A549 (cell line): ENCODE measurements around the gene DSCAML1. TPM values are rescaled to one million over a fixed set of nuclear protein-coding genes. Genes with fewer than 3 reads are reported as not detected.

ENCODE experiments used
- ATAC-seq, 2 experiments: fragments of 200-7000 bp in 1 of 2; fragments of >200 bp in 1 of 2; cut with Nextera tagmentation in 1 of 2; cut with Tn5 transposase in 1 of 2; 3 replicates each; pipeline versions ENCODE4 v1.8.0 to v1.9.1; 2018 to 2020; ENCODE audit warnings: mild to moderate bottlenecking in 1 of 2, moderate library complexity in 1 of 2
- CTCF ChIA-PET: fragments of 300-600 bp; sonication (Branson Sonifier 250); formaldehyde crosslinking; extraction: SDS; loops from one replicate; lab custom pipeline; 2021; ENCODE audit warnings: antibody characterized with exemption, inconsistent platforms; lab: Yijun Ruan, JAX
- POLR2A ChIA-PET: fragments of 350-600 bp; formaldehyde crosslinking; extraction: SDS; loops from one replicate; lab custom pipeline; 2021; ENCODE audit warnings: antibody characterized with exemption, inconsistent platforms; lab: Yijun Ruan, JAX
- DNase-seq, 2 experiments: peaks; one replicate each; pipeline versions ENCODE4 v3.0.0 to v3.0.0-alpha.2; 2011 to 2016; ENCODE audit warnings: low read depth in 1 of 2, low spot score in 1 of 2
- FAIRE-seq: peaks from 2 replicates; lab custom pipeline; 2011; peaks lifted over from hg19 to GRCh38; lab: Jason Lieb, UNC
- H3K27ac ChIP-seq, 2 experiments: fragments of >200 bp; sonication (Bioruptor Twin); formaldehyde crosslinking; 3 replicates each; pipeline ENCODE4 v1.5.1; 2016 to 2017
- H3K4me1 ChIP-seq: fragments of >200 bp; sonication (Bioruptor Twin); formaldehyde crosslinking; 3 replicates; pipeline ENCODE4 v1.6.1; 2016
- H3K4me2 ChIP-seq: fragments of >200 bp; sonication (Bioruptor Twin); formaldehyde crosslinking; 3 replicates; pipeline ENCODE4 v1.6.1; 2016
- H3K4me3 ChIP-seq: fragments of >200 bp; sonication (Bioruptor Twin); formaldehyde crosslinking; 3 replicates; pipeline ENCODE4 v1.5.1; 2016
- H3K9me3 ChIP-seq: fragments of >200 bp; sonication (Bioruptor Twin); formaldehyde crosslinking; 3 replicates; pipeline ENCODE4 v1.6.1; 2016
- CBX8 ChIP-seq: fragments of 200-600 bp; sonication (generic); IDR thresholded peaks from 2 replicates; pipeline ENCODE4 v1.6.1; 2016
- CHD2 ChIP-seq: fragments of 150-350 bp; IDR thresholded peaks from 2 replicates; pipeline ENCODE4 v1.6.1; 2014; ENCODE audit warnings: low read length; ENCODE audit not compliant: partially characterized antibody
- CHD4 ChIP-seq: fragments of 200-600 bp; sonication (generic); IDR thresholded peaks from 2 replicates; pipeline ENCODE4 v1.6.1; 2016; ENCODE audit warnings: antibody characterized with exemption, mild to moderate bottlenecking, borderline replicate concordance
- EHMT2 ChIP-seq: fragments of 200-600 bp; sonication (generic); IDR thresholded peaks from 2 replicates; pipeline ENCODE4 v1.6.1; 2016; ENCODE audit warnings: antibody characterized with exemption, low read depth, mild to moderate bottlenecking, moderate library complexity
- EP300 ChIP-seq, 2 experiments: fragments of >200 bp; sonication (Bioruptor Twin); formaldehyde crosslinking; IDR thresholded peaks; 2 replicates in 1 of 2; 3 replicates in 1 of 2; pipeline ENCODE4 v1.6.1; 2016 to 2017
- FOSB ChIP-seq: fragments of 250-450 bp; sonication (Bioruptor Pico); IDR thresholded peaks from 2 replicates; pipeline ENCODE4 v1.5.0; 2020; ENCODE audit warnings: mild to moderate bottlenecking, moderate library complexity
- FOSL2 ChIP-seq, 2 experiments: fragments of 450-650 bp in 1 of 2; fragments of >200 bp in 1 of 2; sonication (Bioruptor Twin) in 1 of 2; formaldehyde crosslinking; IDR thresholded peaks; 2 replicates each; pipeline versions ENCODE4 v1.5.0 to v1.6.1; 2016 to 2020; ENCODE audit warnings: mild to moderate bottlenecking in 1 of 2, moderate library complexity in 1 of 2
- HDAC2 ChIP-seq: fragments of 200-600 bp; sonication (generic); IDR thresholded peaks from 2 replicates; pipeline ENCODE4 v1.6.1; 2016
- HEYL ChIP-seq: fragments of 250-450 bp; sonication (Bioruptor Pico); IDR thresholded peaks from 2 replicates; pipeline ENCODE4 v1.8.0; 2021; ENCODE audit warnings: mild to moderate bottlenecking, moderate library complexity
- HOXB13 ChIP-seq: fragments of 250-450 bp; sonication (Bioruptor Pico); IDR thresholded peaks from 2 replicates; pipeline ENCODE4 v1.5.0; 2020; ENCODE audit warnings: low read depth, mild to moderate bottlenecking, moderate library complexity
- KDM1A ChIP-seq: fragments of 200-600 bp; sonication (generic); IDR thresholded peaks from 2 replicates; pipeline ENCODE4 v1.6.1; 2016; ENCODE audit warnings: low read depth, mild to moderate bottlenecking
- MAFK ChIP-seq: fragments of 450-650 bp; IDR thresholded peaks from 2 replicates; pipeline ENCODE4 v1.6.1; 2014; ENCODE audit not compliant: partially characterized antibody
- MAZ ChIP-seq: fragments of 150-350 bp; IDR thresholded peaks from 2 replicates; pipeline ENCODE4 v1.6.1; 2014; ENCODE audit warnings: antibody characterized with exemption, low read depth, low read length, borderline replicate concordance
- MYC ChIP-seq: IDR thresholded peaks from 2 replicates; pipeline ENCODE4 v1.6.1; 2012; ENCODE audit warnings: mild to moderate bottlenecking, inconsistent platforms, low read length, improper control_type of control experiment, borderline replicate concordance
- NPAS2 ChIP-seq: fragments of 250-450 bp; sonication (Bioruptor Pico); IDR thresholded peaks from 2 replicates; pipeline ENCODE4 v1.8.0; 2022; ENCODE audit warnings: mild to moderate bottlenecking, moderate library complexity, borderline replicate concordance
- RAD21 ChIP-seq, 2 experiments: fragments of >200 bp in 1 of 2; sonication (Bioruptor Twin) in 1 of 2; formaldehyde crosslinking in 1 of 2; IDR thresholded peaks in 1 of 2; conservative IDR thresholded peaks in 1 of 2; 2 replicates in 1 of 2; 3 replicates in 1 of 2; pipeline ENCODE4 v1.6.1; 2012 to 2018; ENCODE audit warnings: inconsistent platforms in 1 of 2
- RCOR1 ChIP-seq: fragments of 150-350 bp; IDR thresholded peaks from 2 replicates; pipeline ENCODE4 v1.6.1; 2014; ENCODE audit warnings: antibody characterized with exemption, low read length, low read depth
- RFX5 ChIP-seq: fragments of 450-650 bp; IDR thresholded peaks from 2 replicates; pipeline ENCODE4 v1.7.1; 2014; ENCODE audit warnings: antibody characterized with exemption, mild to moderate bottlenecking, moderate library complexity
- RNF2 ChIP-seq: fragments of 200-600 bp; sonication (generic); IDR thresholded peaks from 2 replicates; pipeline ENCODE4 v1.6.1; 2016; ENCODE audit warnings: low read depth, mild to moderate bottlenecking, antibody characterized with exemption, moderate library complexity, borderline replicate concordance
- TFCP2L1 ChIP-seq: fragments of 250-450 bp; sonication (Bioruptor Pico); IDR thresholded peaks from 2 replicates; pipeline ENCODE4 v1.5.0; 2021; ENCODE audit warnings: mild to moderate bottlenecking
- TP53 ChIP-seq: fragments of 250-450 bp; sonication (Bioruptor Pico); IDR thresholded peaks from 2 replicates; pipeline ENCODE4 v1.5.0; 2021; ENCODE audit warnings: mild to moderate bottlenecking, moderate library complexity
- ZC3H11A ChIP-seq: fragments of 450-650 bp; IDR thresholded peaks from 2 replicates; pipeline ENCODE4 v1.6.1; 2014; ENCODE audit warnings: antibody characterized with exemption, mild to moderate bottlenecking
- ZSCAN20 ChIP-seq: fragments of 250-450 bp; sonication (Bioruptor Pico); IDR thresholded peaks from 2 replicates; pipeline ENCODE4 v1.8.0; 2022; ENCODE audit warnings: mild to moderate bottlenecking, moderate library complexity
- WGBS: methylation state at CpG from one replicate; pipeline ENCODE4 v1.1.6; 2017; ENCODE audit errors: missing lambda C conversion rate; 5-methylcytosine and 5-hydroxymethylcytosine counted together
- polyA plus RNA-seq, 4 experiments: library from polyadenylated mRNA; depleted of rRNA in 3 of 4; stranded (reverse); fragments of >200 nt; fragmentation: RNase III in 1 of 4; extraction: RNeasy Plus Mini Kit Qiagen cat#74134 plus additional on column Dnase treatment in 1 of 4; gene quantifications; 2 replicates in 3 of 4; 3 replicates in 1 of 4; pipeline ENCODE4 v1.2.3, GENCODE V29; 2011 to 2017
- TF ChIP-seq, protein P1 (sequence below): fragments of >200 bp; sonication (Bioruptor Twin); formaldehyde crosslinking; IDR thresholded peaks from 3 replicates; pipeline ENCODE4 v1.6.1; 2016
- TF ChIP-seq, protein P2 (sequence below): fragments of 250-450 bp; sonication (Bioruptor Pico); IDR thresholded peaks from 2 replicates; pipeline ENCODE4 v1.5.0; 2020; ENCODE audit warnings: low read depth, mild to moderate bottlenecking, moderate library complexity
- TF ChIP-seq, protein P3 (sequence below): IDR thresholded peaks from 2 replicates; pipeline ENCODE4 v1.6.1; 2012
- TF ChIP-seq, protein P4 (sequence below): fragments of 250-450 bp; sonication (Bioruptor Pico); IDR thresholded peaks from 2 replicates; pipeline ENCODE4 v1.5.0; 2021; ENCODE audit warnings: mild to moderate bottlenecking, moderate library complexity, borderline replicate concordance
- TF ChIP-seq, protein P5 (sequence below): IDR thresholded peaks from 2 replicates; pipeline ENCODE4 v1.6.1; 2012

DSCAML1 gene
- polyA plus RNA-seq, 2 of the 4 experiments (the other 2 are of a cell fraction): 0.12 to 0.31 TPM

DNA sequence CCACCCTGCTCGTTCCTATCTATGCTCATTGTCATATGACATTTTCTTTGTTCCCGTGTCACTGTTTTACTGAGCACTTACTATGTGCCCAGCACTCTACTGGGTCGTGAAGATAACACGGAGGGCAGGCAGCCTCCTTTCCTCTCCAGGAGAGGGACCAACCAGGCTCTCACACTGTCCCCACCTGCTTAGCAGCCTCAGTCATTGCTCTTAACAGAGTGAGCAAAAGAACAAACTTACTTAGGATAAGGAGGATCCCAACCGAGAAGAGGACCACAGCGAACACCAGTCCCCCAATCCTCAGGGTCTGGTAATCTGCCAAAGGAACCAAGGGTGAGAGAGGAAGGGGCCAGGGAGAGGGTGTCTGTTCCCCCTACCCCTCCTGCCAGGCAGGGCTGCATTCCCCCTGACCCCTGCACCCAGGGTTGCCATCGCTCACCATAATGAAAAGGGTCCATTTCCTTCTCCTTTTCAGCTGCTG lies 44.6 kb upstream of the DSCAML1 start:
- TF ChIP-seq TFCP2L1 (no peak), RNF2 (no peak), CHD2 (no peak), ZC3H11A (no peak), FOSL2 (IDR thresholded peaks at IDR 0.05) (no peak), FOSL2 (CRISPR knock-in tag; IDR thresholded peaks at IDR 0.05) (no peak), MAZ (no peak), FOSB (no peak), RFX5 (no peak), CHD4 (no peak), HEYL (CRISPR knock-in tag) (no peak), ZSCAN20 (CRISPR knock-in tag) (no peak), MYC (no peak), RCOR1 (no peak)
- TF ChIP-seq, protein P1, sequence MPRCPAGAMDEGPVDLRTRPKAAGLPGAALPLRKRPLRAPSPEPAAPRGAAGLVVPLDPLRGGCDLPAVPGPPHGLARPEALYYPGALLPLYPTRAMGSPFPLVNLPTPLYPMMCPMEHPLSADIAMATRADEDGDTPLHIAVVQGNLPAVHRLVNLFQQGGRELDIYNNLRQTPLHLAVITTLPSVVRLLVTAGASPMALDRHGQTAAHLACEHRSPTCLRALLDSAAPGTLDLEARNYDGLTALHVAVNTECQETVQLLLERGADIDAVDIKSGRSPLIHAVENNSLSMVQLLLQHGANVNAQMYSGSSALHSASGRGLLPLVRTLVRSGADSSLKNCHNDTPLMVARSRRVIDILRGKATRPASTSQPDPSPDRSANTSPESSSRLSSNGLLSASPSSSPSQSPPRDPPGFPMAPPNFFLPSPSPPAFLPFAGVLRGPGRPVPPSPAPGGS: no peak
- Histone ChIP-seq H3K4me3 (no peak overlapping the region), H3K27ac (no peak overlapping the region), H3K4me1 (no peaks in the 10 kb centered on the region), H3K4me2 (no peak overlapping the region), H3K9me3 (no peaks in the 10 kb centered on the region)
- CTCF ChIA-PET: interaction anchor here (1.1 to 7.8 kb wide), 4 partner anchors 33 to 357 kb away, joined by 3 to 192 read pairs (median 24); no protein-coding TSS in a partner anchor
- 74% methylated on average over 7 of the region's 7 CpGs for WGBS
- DNase-seq (no peak), FAIRE-seq (no peak), ATAC-seq (no peak)
- POLR2A ChIA-PET: no interaction called here

DNA sequence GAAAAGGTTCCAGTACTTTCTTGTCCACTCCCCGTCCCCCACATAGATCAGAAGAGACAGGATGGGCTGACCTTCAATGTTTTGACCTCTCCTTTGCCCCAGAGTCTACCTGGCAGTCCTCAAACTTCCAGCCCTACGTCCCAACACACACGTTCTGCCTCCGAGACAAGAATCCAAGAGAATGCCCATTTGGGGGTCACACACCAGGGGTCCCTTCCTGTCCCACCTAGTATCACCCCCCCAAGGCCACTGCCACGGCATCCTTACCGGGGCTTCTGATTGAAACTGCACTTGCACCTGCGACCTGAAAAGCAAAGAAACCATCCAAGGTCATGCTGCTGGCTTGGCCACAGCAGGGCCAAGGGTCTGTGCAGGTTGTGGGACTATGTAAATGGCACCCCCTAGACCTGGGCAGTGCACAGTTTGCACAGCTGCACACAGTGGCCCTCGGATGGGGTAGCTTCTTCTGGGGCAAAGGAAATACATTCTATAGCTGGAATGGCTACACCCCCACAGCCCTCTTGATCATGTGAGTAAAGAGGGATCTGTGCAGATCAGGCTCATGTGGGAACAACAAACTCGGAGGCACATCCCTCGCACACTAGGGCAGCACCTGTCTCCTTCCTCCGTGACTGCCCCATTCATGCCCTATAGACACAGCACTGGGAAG lies 44.0 kb upstream of the DSCAML1 start:
- DNase-seq (no peak), FAIRE-seq (no peak), ATAC-seq (no peak)
- POLR2A ChIA-PET: no interaction called here
- H3K9me3 ChIP-seq: no peaks in the 10 kb centered on the region
- no peak overlapping the region for H3K4me3 ChIP-seq
- 53% methylated on average over 6 of the region's 11 CpGs for WGBS
- CTCF ChIA-PET: interaction anchor here (1.0 to 7.8 kb wide), 5 partner anchors 18 to 213 kb away, joined by 3 to 192 read pairs (median 4); no protein-coding TSS in a partner anchor
- H3K4me2 ChIP-seq: no peak overlapping the region
- TF ChIP-seq NPAS2 (CRISPR knock-in tag) (no peak), EP300 (IDR thresholded peaks at IDR 0.05) (no peak), HDAC2 (no peak), FOSL2 (IDR thresholded peaks at IDR 0.05) (no peak), FOSL2 (CRISPR knock-in tag; IDR thresholded peaks at IDR 0.05) (no peak), CHD4 (no peak), HOXB13 (CRISPR knock-in tag) (no peak), MYC (no peak), MAFK (no peak), EHMT2 (no peak), RCOR1 (no peak), CBX8 (no peak), TP53 (CRISPR knock-in tag) (no peak), RAD21 (conservative IDR thresholded peaks at IDR 0.05 in 1 of 2, IDR thresholded peaks at IDR 0.05 in 1 of 2) (no peak), KDM1A (no peak), FOSB (no peak)
- TF ChIP-seq, protein P2, sequence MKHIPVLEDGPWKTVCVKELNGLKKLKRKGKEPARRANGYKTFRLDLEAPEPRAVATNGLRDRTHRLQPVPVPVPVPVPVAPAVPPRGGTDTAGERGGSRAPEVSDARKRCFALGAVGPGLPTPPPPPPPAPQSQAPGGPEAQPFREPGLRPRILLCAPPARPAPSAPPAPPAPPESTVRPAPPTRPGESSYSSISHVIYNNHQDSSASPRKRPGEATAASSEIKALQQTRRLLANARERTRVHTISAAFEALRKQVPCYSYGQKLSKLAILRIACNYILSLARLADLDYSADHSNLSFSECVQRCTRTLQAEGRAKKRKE (CRISPR knock-in tag): no peak
- TF ChIP-seq, protein P3, sequence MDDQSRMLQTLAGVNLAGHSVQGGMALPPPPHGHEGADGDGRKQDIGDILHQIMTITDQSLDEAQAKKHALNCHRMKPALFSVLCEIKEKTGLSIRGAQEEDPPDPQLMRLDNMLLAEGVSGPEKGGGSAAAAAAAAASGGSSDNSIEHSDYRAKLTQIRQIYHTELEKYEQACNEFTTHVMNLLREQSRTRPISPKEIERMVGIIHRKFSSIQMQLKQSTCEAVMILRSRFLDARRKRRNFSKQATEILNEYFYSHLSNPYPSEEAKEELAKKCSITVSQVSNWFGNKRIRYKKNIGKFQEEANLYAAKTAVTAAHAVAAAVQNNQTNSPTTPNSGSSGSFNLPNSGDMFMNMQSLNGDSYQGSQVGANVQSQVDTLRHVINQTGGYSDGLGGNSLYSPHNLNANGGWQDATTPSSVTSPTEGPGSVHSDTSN: no peak
- TF ChIP-seq, protein P4, sequence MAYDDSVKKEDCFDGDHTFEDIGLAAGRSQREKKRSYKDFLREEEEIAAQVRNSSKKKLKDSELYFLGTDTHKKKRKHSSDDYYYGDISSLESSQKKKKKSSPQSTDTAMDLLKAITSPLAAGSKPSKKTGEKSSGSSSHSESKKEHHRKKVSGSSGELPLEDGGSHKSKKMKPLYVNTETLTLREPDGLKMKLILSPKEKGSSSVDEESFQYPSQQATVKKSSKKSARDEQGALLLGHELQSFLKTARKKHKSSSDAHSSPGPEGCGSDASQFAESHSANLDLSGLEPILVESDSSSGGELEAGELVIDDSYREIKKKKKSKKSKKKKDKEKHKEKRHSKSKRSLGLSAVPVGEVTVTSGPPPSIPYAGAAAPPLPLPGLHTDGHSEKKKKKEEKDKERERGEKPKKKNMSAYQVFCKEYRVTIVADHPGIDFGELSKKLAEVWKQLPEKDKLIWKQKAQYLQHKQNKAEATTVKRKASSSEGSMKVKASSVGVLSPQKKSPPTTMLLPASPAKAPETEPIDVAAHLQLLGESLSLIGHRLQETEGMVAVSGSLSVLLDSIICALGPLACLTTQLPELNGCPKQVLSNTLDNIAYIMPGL (CRISPR knock-in tag): no peak
- TF ChIP-seq, protein P5, sequence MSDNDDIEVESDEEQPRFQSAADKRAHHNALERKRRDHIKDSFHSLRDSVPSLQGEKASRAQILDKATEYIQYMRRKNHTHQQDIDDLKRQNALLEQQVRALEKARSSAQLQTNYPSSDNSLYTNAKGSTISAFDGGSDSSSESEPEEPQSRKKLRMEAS: no peak
- TF ChIP-seq, protein P1: no peak
- no peaks in the 10 kb centered on the region for H3K4me1 ChIP-seq
- H3K27ac ChIP-seq: no peak overlapping the region
